Measurements from ENCODE around the gene NUDT9.

DNA sequence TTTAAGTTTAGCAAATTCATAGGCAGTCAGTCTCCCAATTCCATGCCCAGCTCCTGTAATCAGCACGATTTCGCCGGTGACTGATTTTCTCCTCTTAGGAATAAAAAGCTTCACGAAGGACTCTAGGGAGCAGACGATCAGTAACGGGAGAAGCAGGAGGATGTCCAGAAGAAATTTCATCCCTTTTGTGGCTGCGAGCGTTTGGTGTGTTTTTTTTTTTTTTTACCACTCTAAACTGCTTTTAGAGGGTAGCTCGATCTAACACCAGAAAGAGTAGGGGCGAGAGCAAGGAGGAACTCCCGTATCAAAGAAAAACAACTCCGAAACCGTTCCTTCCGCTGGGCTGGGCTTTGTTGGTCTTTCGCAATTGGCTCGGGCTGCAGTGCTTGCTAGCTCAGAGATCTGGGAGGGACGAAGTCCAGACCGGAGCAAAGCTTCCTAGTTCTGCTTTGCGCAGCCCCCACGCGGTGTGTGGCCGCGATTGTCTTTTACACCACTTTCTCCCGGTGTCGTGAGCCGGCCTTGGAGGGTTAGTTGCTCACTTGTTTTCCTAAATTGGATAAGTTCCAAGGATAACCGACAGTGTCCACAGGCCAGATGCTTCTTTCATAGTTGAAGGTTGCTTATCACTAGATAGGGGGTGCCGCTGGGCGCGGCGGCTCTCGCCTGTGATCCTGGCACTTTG lies 31.3 kb upstream of the NUDT9 start, which contains the start of gene HSD17B11:
- TF ChIP-seq, protein P1, sequence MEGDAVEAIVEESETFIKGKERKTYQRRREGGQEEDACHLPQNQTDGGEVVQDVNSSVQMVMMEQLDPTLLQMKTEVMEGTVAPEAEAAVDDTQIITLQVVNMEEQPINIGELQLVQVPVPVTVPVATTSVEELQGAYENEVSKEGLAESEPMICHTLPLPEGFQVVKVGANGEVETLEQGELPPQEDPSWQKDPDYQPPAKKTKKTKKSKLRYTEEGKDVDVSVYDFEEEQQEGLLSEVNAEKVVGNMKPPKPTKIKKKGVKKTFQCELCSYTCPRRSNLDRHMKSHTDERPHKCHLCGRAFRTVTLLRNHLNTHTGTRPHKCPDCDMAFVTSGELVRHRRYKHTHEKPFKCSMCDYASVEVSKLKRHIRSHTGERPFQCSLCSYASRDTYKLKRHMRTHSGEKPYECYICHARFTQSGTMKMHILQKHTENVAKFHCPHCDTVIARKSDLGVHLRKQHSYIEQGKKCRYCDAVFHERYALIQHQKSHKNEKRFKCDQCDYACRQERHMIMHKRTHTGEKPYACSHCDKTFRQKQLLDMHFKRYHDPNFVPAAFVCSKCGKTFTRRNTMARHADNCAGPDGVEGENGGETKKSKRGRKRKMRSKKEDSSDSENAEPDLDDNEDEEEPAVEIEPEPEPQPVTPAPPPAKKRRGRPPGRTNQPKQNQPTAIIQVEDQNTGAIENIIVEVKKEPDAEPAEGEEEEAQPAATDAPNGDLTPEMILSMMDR (IDR thresholded peaks at IDR 0.05): no peak
- peak; percentile 44 for TF ChIP-seq EZH2phosphoT487 (IDR thresholded peaks at IDR 0.05)
- no peak for TF ChIP-seq EZH2 (IDR thresholded peaks at IDR 0.05)
